ENCODE measurements around the gene SDK2.

Gene SDK2

DNA sequence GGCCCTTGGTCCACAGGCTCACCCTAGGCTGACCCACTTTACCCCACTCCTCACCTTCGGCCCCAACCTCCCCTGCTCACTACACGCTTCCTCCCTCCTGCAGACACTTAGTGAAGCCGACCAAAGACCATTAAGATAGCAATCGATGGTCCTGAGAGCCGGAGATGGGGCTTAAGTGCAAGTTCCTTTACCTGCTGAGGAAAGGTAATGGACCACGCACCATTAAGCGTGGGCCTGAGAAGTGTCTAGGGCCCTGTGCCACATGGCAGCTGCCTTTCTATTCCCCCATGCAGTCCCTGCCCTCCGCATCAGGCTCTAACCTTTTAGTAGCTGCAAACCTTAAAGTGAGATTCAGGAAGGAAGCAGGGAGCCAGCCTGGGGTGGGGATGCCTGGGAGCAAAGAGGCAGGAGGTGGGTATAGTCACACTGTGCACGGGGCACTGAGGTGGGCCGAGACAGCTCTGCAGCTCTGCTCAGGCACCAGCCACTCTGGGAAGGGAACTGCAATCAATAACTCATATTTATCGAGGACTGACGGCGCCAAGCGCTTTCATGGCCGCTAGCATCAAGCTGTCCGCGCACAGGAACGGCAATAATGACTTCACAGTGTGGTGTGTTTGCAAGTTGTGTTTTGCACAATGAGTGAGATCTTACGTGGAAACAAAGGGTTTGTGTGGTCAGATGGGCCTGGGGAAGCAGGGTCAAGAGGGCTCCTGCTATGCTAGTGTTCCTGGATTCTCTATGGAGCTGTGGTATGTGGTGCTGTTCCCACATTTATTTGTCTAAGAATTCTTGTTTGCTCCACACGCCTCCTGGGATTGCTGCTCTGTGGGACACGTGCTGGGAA lies 247.6 kb downstream of the SDK2 start:
- Histone ChIP-seq H3K4me1 (ENCODE audit: control insufficient read depth in 2 of 2, insufficient read depth in 1 of 2, low read depth in 1 of 2, low read length in 2 of 2) (peaks cover 20 to 31% of the 10 kb centered on the region in 2 donors), H3K27me3 (ENCODE audit: control insufficient read depth in 3 of 3, insufficient read depth in 3 of 3, low read depth in 1 of 3, low read length in 3 of 3) (no peaks in the 10 kb centered on the region), H3K18ac (ENCODE audit: low read length) (peak overlapping the region; percentile 8), H3K23ac (ENCODE audit: low read depth, low read length, poor library complexity) (peak overlapping the region; percentile 75), H3K4me3 (ENCODE audit: low read length in 2 of 2) (no peak overlapping the region), H3K4ac (ENCODE audit: low read length) (no peak overlapping the region), H4K8ac (ENCODE audit: low read depth, low read length) (no peak overlapping the region), H3K79me1 (ENCODE audit: low read depth, low read length) (peaks cover 2% of the 10 kb centered on the region), H2BK5ac (ENCODE audit: low read length) (peak overlapping the region; percentile 88), H2AK5ac (ENCODE audit: low read depth, low read length) (no peak overlapping the region), H3K36me3 (replicated peaks in 1 of 2; ENCODE audit: control insufficient read depth in 2 of 2, insufficient read depth in 2 of 2, low read length in 2 of 2) (peaks cover 61 to 68% of the 10 kb centered on the region in 2 donors), H3K4me2 (ENCODE audit: insufficient read depth, low read length, poor library complexity, severe bottlenecking) (no peak overlapping the region), H4K91ac (ENCODE audit: low read depth, low read length, poor library complexity) (no peak overlapping the region), H3K27ac (replicated peaks; ENCODE audit: low read length) (peak overlapping the region; percentile 52), H3K9ac (ENCODE audit: low read depth, low read length, poor library complexity) (peak overlapping the region; percentile 54), H2BK15ac (ENCODE audit: low read length) (no peak overlapping the region), H2BK12ac (ENCODE audit: low read length) (no peak overlapping the region), H3K14ac (ENCODE audit: low read length) (no peak overlapping the region), H2BK120ac (ENCODE audit: low read depth, low read length) (no peak overlapping the region), H2AFZ (ENCODE audit: low read length) (no peak overlapping the region), H3K9me3 (replicated peaks in 1 of 2; ENCODE audit: control insufficient read depth in 2 of 2, insufficient read depth in 1 of 2, low read depth in 1 of 2, low read length in 2 of 2) (peaks cover 0 to 2% of the 10 kb centered on the region in 2 donors)
- no peak for DNase-seq (ENCODE audit: low spot score)
- no CpG with 5 or more reads among the region's 21 CpGs for WGBS, 2 donors (ENCODE audit: extremely low coverage in 2 of 2, insufficient read length in 2 of 2, insufficient replicate concordance in 1 of 2)

DNA sequence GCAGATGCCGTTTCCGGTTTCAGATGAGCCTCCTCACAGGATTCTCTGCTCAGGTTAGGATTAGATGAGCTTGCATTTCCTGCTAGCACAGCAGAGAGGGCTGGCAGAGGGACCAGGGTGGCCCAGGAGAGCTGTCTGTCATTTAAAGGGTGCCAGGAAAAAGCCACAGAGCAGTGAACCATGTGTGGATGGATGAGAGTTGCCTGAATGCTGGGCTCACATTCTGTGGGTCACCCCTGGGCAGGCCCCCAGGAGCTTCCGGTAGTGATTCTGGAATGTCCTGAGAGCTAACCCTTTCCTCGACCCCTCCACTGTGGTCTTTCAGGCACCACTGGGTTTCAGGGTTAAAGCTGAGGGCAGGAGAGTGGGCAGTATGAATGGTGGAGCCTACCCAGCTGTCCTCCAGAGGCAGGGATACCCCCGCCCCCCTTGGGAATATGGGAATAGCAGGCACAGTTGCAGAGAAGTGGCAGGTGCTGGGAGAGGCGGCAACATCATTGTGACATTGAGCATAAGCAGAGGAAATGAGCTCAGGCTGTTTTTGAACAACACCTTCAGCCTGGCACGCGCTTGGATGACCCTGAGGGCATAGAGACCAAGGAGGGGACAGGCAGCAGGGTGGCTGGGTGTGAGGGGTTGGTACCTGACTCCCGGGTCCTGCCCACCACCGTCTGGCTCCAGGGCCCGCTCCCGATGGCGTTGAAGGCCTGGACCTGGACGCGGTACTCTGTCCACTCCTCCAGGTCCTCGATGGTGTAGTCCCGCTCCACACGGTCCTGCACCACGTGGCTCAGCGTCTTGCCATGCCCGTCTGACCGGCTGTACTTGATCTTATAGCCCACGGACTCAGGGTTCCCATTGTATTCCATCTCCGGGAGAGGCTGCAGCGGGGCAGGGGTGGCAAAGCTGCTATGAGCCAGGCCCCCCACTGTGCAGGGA lies 249.5 kb downstream of the SDK2 start:
- no peak overlapping the region for H2BK120ac ChIP-seq (ENCODE audit: low read depth, low read length)
- H3K18ac ChIP-seq (ENCODE audit: low read length) = no peak overlapping the region
- WGBS, 2 donors (ENCODE audit: extremely low coverage in 2 of 2, insufficient read length in 2 of 2, insufficient replicate concordance in 1 of 2) = no CpG with 5 or more reads among the region's 25 CpGs
- no peak overlapping the region for H4K8ac ChIP-seq (ENCODE audit: low read depth, low read length)
- peak overlapping the region; percentile 51 for H3K23ac ChIP-seq (ENCODE audit: low read depth, low read length, poor library complexity)
- H2BK12ac ChIP-seq (ENCODE audit: low read length) = no peak overlapping the region
- H3K79me1 ChIP-seq (ENCODE audit: low read depth, low read length) = peaks cover 2% of the 10 kb centered on the region
- H3K9ac ChIP-seq (ENCODE audit: low read depth, low read length, poor library complexity) = no peak overlapping the region
- H2AK5ac ChIP-seq (ENCODE audit: low read depth, low read length) = no peak overlapping the region
- H2AFZ ChIP-seq (ENCODE audit: low read length) = no peak overlapping the region
- H4K91ac ChIP-seq (ENCODE audit: low read depth, low read length, poor library complexity) = no peak overlapping the region
- no peak overlapping the region for H3K27ac ChIP-seq (replicated peaks; ENCODE audit: low read length)
- H3K4me3 ChIP-seq (ENCODE audit: low read length in 2 of 2) = no peak overlapping the region
- DNase-seq (ENCODE audit: low spot score) = no peak
- H3K4ac ChIP-seq (ENCODE audit: low read length) = no peak overlapping the region
- no peak overlapping the region for H2BK5ac ChIP-seq (ENCODE audit: low read length)
- H3K27me3 ChIP-seq (ENCODE audit: control insufficient read depth in 3 of 3, insufficient read depth in 3 of 3, low read depth in 1 of 3, low read length in 3 of 3) = no peaks in the 10 kb centered on the region
- H2BK15ac ChIP-seq (ENCODE audit: low read length) = no peak overlapping the region
- H3K14ac ChIP-seq (ENCODE audit: low read length) = no peak overlapping the region
- peaks cover 60 to 66% of the 10 kb centered on the region in 2 donors for H3K36me3 ChIP-seq (replicated peaks in 1 of 2; ENCODE audit: control insufficient read depth in 2 of 2, insufficient read depth in 2 of 2, low read length in 2 of 2)
- H3K4me1 ChIP-seq (ENCODE audit: control insufficient read depth in 2 of 2, insufficient read depth in 1 of 2, low read depth in 1 of 2, low read length in 2 of 2) = peaks cover 20 to 31% of the 10 kb centered on the region in 2 donors
- H3K4me2 ChIP-seq (ENCODE audit: insufficient read depth, low read length, poor library complexity, severe bottlenecking) = no peak overlapping the region
- peaks cover 0 to 2% of the 10 kb centered on the region in 2 donors for H3K9me3 ChIP-seq (replicated peaks in 1 of 2; ENCODE audit: control insufficient read depth in 2 of 2, insufficient read depth in 1 of 2, low read depth in 1 of 2, low read length in 2 of 2)

DNA sequence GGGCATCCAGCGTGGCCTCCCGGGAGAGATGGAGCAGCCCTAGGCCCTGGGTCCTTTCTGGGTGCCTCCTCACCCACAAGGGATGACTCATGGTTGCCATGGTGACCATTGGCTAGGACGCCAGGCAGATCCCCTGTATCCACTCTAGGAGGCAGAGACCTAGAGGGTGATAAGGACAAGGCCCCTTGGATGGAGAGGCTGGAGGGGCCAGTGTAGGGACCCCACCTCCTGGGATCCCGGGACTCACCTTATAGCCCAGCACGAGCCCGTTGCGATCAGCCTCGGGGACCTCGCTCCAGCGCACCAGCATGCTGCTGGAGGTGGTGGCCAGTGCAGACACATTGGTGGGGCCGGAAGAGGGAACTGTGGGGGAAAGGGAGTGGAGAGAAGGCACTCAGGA lies 250.3 kb downstream of the SDK2 start:
- Histone ChIP-seq H3K14ac (ENCODE audit: low read length) (no peak overlapping the region), H3K9ac (ENCODE audit: low read depth, low read length, poor library complexity) (no peak overlapping the region), H3K23ac (ENCODE audit: low read depth, low read length, poor library complexity) (peak overlapping the region; percentile 51), H3K4me3 (ENCODE audit: low read length in 2 of 2) (peak overlapping the region in 1 of 2 donors; percentile 30), H3K27me3 (ENCODE audit: control insufficient read depth in 3 of 3, insufficient read depth in 3 of 3, low read depth in 1 of 3, low read length in 3 of 3) (no peaks in the 10 kb centered on the region), H3K4ac (ENCODE audit: low read length) (no peak overlapping the region), H2BK5ac (ENCODE audit: low read length) (no peak overlapping the region), H2AFZ (ENCODE audit: low read length) (no peak overlapping the region), H3K36me3 (replicated peaks in 1 of 2; ENCODE audit: control insufficient read depth in 2 of 2, insufficient read depth in 2 of 2, low read length in 2 of 2) (peaks cover 55 to 58% of the 10 kb centered on the region in 2 donors), H3K4me1 (ENCODE audit: control insufficient read depth in 2 of 2, insufficient read depth in 1 of 2, low read depth in 1 of 2, low read length in 2 of 2) (peaks cover 20 to 31% of the 10 kb centered on the region in 2 donors), H2BK12ac (ENCODE audit: low read length) (no peak overlapping the region), H3K4me2 (ENCODE audit: insufficient read depth, low read length, poor library complexity, severe bottlenecking) (no peak overlapping the region), H3K27ac (replicated peaks; ENCODE audit: low read length) (no peak overlapping the region), H3K9me3 (replicated peaks in 1 of 2; ENCODE audit: control insufficient read depth in 2 of 2, insufficient read depth in 1 of 2, low read depth in 1 of 2, low read length in 2 of 2) (peaks cover 0 to 2% of the 10 kb centered on the region in 2 donors), H2BK120ac (ENCODE audit: low read depth, low read length) (no peak overlapping the region), H2AK5ac (ENCODE audit: low read depth, low read length) (no peak overlapping the region), H3K79me1 (ENCODE audit: low read depth, low read length) (peaks cover 2% of the 10 kb centered on the region), H2BK15ac (ENCODE audit: low read length) (no peak overlapping the region), H4K8ac (ENCODE audit: low read depth, low read length) (peak overlapping the region; percentile 66), H4K91ac (ENCODE audit: low read depth, low read length, poor library complexity) (no peak overlapping the region), H3K18ac (ENCODE audit: low read length) (no peak overlapping the region)
- WGBS, 2 donors (ENCODE audit: extremely low coverage in 2 of 2, insufficient read length in 2 of 2, insufficient replicate concordance in 1 of 2) = no CpG with 5 or more reads among the region's 11 CpGs
- DNase-seq (ENCODE audit: low spot score) = no peak

Measured in neuronal stem cell (in vitro differentiated cells).